ENCODE measurements around the gene PDCL3. TPM values are rescaled to one million over a fixed set of nuclear protein-coding genes. Genes with fewer than 3 reads are reported as not detected.

The PDCL3 gene
- polyA plus RNA-seq, 2 donors, result 22.4 to 35.4 TPM

DNA sequence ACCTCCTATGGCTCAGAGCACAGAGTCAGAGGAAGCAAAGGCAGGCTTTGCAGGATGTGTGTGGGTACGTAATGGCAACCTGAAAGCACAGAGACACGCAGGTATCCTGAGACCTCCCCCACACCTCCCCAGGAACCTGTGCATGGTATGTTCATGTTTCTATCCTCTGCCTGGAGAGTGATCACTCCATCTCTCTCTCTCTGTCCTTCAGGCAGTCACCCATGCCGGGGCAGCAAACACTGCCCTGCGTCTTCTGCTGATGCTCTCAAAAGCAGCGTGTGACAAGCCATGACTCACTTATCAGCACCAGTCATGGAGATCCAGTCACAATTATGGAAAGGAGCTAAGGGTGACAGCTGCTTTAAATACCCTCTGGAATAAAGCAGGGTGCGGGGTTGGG, 52.7 kb downstream of the PDCL3 start:
- H3K27me3 ChIP-seq (ENCODE audit: control insufficient read depth in 1 of 2, insufficient read depth in 2 of 2, low read length in 2 of 2), result no peaks in the 10 kb centered on the region
- H3K9me3 ChIP-seq (ENCODE audit: control insufficient read depth in 2 of 2, insufficient read depth in 1 of 2, low read depth in 1 of 2, low read length in 1 of 2), result peaks cover 0 to under 1% of the 10 kb centered on the region in 2 donors
- H3K4me1 ChIP-seq (ENCODE audit: control insufficient read depth in 2 of 2, insufficient read depth in 2 of 2, low read length in 1 of 2), result peaks cover 0 to 2% of the 10 kb centered on the region in 2 donors
- no peaks in the 10 kb centered on the region for H3K36me3 ChIP-seq (ENCODE audit: control insufficient read depth in 2 of 2, insufficient read depth in 2 of 2, low read length in 1 of 2)
- H3K27ac ChIP-seq (ENCODE audit: low read depth in 2 of 2, low read length in 1 of 2), result no peak overlapping the region
- 78 to 79% methylated on average over 6 of the region's 6 CpGs for WGBS, 2 donors
- H3K4me3 ChIP-seq (ENCODE audit: low read depth in 1 of 2, low read length in 2 of 2), result no peak overlapping the region

DNA sequence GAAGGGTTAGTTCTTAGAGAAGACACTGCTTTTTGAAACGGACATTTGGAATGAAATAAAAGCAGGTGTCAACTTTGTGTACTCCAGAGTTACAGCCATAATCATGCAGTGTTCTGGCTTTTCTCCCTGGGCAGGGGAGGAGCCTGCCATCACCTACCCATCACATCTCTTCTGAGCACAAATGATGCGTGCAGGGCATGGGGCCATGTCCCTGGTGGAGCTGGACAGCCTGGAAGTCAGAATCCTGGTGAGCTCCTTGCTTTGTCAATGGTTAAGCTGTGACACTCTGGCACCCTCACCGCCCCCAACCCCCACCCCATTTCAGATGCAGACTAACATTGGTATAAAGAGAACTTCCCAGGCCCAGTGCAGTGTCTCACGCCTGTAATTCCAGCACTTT, 53.1 kb downstream of the PDCL3 start:
- Histone ChIP-seq H3K4me3 (ENCODE audit: low read depth in 1 of 2, low read length in 2 of 2) (no peak overlapping the region), H3K27me3 (ENCODE audit: control insufficient read depth in 1 of 2, insufficient read depth in 2 of 2, low read length in 2 of 2) (no peaks in the 10 kb centered on the region), H3K4me1 (ENCODE audit: control insufficient read depth in 2 of 2, insufficient read depth in 2 of 2, low read length in 1 of 2) (peaks cover 0 to 2% of the 10 kb centered on the region in 2 donors), H3K27ac (ENCODE audit: low read depth in 2 of 2, low read length in 1 of 2) (no peak overlapping the region), H3K9me3 (ENCODE audit: control insufficient read depth in 2 of 2, insufficient read depth in 1 of 2, low read depth in 1 of 2, low read length in 1 of 2) (peaks cover 0 to 4% of the 10 kb centered on the region in 2 donors), H3K36me3 (ENCODE audit: control insufficient read depth in 2 of 2, insufficient read depth in 2 of 2, low read length in 1 of 2) (no peaks in the 10 kb centered on the region)
- 51 to 60% methylated on average over 4 of the region's 4 CpGs for WGBS, 2 donors

DNA sequence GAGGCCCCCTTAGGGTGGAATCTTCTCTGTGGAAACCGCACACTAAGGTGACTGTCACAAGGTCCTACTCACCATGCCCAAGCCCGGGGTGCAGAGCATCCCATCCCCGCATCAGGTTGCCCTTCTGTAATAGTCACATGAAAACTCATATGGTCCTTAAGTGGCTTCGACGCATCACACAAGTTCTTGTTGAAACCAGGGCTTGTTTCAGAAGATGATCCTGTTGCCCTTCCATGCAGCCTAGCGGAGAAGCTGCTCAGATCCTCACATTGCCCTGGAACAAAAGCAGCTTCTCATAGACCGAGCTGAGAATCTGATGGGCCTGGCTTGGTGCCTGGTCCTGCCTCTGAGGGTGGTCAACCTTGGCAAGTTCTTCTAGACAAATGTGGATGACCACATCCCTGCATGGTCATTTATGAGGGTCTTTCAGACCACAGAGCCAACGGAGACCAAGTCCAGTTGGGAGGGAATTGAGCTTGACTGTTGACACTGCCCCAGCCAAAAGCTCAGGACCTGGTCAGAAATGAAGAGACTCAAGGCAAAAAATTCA, 54.1 kb downstream of the PDCL3 start:
- no peak overlapping the region for H3K4me3 ChIP-seq (ENCODE audit: low read depth in 1 of 2, low read length in 2 of 2)
- H3K4me1 ChIP-seq (ENCODE audit: control insufficient read depth in 2 of 2, insufficient read depth in 2 of 2, low read length in 1 of 2), result no peaks in the 10 kb centered on the region
- no peaks in the 10 kb centered on the region for H3K27me3 ChIP-seq (ENCODE audit: control insufficient read depth in 1 of 2, insufficient read depth in 2 of 2, low read length in 2 of 2)
- H3K9me3 ChIP-seq (ENCODE audit: control insufficient read depth in 2 of 2, insufficient read depth in 1 of 2, low read depth in 1 of 2, low read length in 1 of 2), result peaks cover 0 to 11% of the 10 kb centered on the region in 2 donors
- no peak overlapping the region for H3K27ac ChIP-seq (ENCODE audit: low read depth in 2 of 2, low read length in 1 of 2)
- H3K36me3 ChIP-seq (ENCODE audit: control insufficient read depth in 2 of 2, insufficient read depth in 2 of 2, low read length in 1 of 2), result no peaks in the 10 kb centered on the region
- 90 to 91% methylated on average over 8 of the region's 8 CpGs for WGBS, 2 donors

DNA sequence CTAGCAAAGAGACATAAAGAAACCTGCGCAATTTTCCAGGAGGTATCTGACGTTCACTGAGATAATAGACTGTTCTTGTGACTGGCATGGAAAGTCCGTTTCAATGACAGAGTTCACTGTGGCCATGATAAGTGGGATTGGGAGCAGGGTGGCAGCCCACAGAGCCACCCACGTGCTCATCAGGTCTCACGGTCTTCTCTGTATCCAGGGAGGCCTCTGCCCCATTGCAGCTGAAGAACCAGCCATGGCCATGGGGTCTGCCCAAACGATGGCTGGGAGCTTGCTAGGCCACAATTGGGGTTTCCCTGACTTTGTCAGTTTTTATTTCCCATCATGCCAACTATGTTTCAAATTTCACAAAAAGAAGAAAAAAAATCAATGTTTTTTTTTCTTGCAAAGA, 57.2 kb downstream of the PDCL3 start:
- H3K27me3 ChIP-seq (ENCODE audit: control insufficient read depth in 1 of 2, insufficient read depth in 2 of 2, low read length in 2 of 2), result no peaks in the 10 kb centered on the region
- H3K4me1 ChIP-seq (ENCODE audit: control insufficient read depth in 2 of 2, insufficient read depth in 2 of 2, low read length in 1 of 2), result no peaks in the 10 kb centered on the region
- H3K4me3 ChIP-seq (ENCODE audit: low read depth in 1 of 2, low read length in 2 of 2), result no peak overlapping the region
- peaks cover 0 to 11% of the 10 kb centered on the region in 2 donors for H3K9me3 ChIP-seq (ENCODE audit: control insufficient read depth in 2 of 2, insufficient read depth in 1 of 2, low read depth in 1 of 2, low read length in 1 of 2)
- H3K27ac ChIP-seq (ENCODE audit: low read depth in 2 of 2, low read length in 1 of 2), result no peak overlapping the region
- H3K36me3 ChIP-seq (ENCODE audit: control insufficient read depth in 2 of 2, insufficient read depth in 2 of 2, low read length in 1 of 2), result no peaks in the 10 kb centered on the region
- 82 to 84% methylated on average over 6 of the region's 6 CpGs for WGBS, 2 donors

DNA sequence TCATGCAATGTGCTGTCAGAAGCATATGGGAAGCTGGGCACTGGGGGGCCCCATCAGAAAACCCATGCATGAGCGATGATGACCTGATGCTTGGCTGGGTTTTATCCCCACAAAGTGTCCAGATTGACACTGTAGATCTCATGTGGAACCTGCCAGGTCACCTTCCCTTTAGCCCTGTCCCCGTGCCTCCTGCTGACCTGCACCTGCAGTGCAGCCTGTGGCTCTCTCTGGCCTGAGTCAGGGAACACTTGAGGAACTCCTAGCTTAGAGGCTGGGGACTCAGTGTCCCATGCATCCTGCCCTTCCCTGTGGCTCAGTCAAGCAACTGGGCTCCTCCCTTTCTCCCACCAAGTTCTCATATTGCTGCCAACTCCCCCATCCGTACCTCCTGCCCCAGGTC, 57.7 kb downstream of the PDCL3 start:
- Histone ChIP-seq H3K4me3 (ENCODE audit: low read depth in 1 of 2, low read length in 2 of 2) (no peak overlapping the region), H3K27me3 (ENCODE audit: control insufficient read depth in 1 of 2, insufficient read depth in 2 of 2, low read length in 2 of 2) (no peaks in the 10 kb centered on the region), H3K27ac (ENCODE audit: low read depth in 2 of 2, low read length in 1 of 2) (no peak overlapping the region), H3K36me3 (ENCODE audit: control insufficient read depth in 2 of 2, insufficient read depth in 2 of 2, low read length in 1 of 2) (no peaks in the 10 kb centered on the region), H3K4me1 (ENCODE audit: control insufficient read depth in 2 of 2, insufficient read depth in 2 of 2, low read length in 1 of 2) (no peaks in the 10 kb centered on the region), H3K9me3 (ENCODE audit: control insufficient read depth in 2 of 2, insufficient read depth in 1 of 2, low read depth in 1 of 2, low read length in 1 of 2) (peaks cover 0 to 11% of the 10 kb centered on the region in 2 donors)
- 83 to 87% methylated on average over 3 of the region's 3 CpGs for WGBS, 2 donors

DNA sequence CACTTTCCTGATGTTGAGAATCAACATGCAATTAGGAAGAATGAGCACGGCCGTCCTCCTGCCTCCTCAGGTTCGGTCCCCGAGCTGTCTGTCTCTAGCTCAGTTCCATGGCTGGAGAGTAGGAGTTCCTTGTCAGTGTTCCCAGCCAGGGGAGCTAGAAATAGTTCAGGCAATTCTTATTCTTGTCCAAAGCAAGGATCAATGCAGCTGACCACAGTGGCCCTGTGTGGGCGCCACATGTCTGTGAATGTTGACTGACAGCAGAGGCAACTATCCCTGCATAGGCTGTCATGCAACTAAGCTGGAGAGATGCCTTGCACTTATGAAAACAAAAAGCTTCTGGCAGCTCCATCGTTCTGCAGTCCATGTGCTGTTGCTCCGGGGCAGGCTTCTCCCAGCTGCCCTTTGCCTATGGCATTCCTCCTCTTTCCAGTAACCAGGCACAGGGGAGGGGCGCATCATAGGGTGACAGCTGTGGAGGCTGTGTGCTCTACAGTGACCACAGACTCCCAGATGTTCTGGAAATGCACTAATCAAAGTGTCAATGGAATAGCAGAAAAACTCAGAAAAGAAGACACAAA, 58.7 kb downstream of the PDCL3 start:
- H3K27me3 ChIP-seq (ENCODE audit: control insufficient read depth in 1 of 2, insufficient read depth in 2 of 2, low read length in 2 of 2), result no peaks in the 10 kb centered on the region

DNA sequence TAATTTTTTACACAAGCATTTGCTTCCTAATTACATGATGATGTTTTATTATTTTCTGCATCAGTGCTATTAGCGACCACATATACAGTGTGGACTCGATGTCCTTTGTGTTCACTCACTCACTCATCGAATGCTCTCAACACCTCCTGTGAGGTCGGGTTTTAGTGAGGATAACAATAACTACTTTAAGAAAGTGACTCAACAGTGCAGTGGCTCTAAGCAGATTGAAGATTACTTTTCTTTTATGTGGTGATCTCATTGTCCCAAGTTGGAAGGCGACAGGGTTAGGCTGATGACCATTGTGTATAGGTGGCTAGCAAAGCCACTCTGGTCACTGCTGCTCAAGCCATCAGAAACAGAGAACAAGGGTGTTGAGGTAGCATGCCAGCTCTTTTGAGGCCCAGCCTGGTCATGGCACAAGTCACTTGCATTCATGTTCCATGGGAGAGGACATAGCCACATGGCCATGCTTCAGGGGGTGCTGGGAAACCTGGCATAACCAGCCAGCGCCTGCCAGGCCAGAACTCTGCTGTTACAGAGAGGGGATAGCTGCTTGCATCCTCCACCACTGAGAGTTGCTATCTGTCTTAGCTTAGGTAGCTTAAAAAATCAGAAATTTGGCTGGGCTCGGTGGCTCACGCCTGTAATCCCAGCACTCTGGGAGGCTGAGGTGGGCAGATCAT, 60.4 kb downstream of the PDCL3 start:
- 71 to 83% methylated on average over 8 of the region's 8 CpGs for WGBS, 2 donors
- no peaks in the 10 kb centered on the region for H3K4me1 ChIP-seq (ENCODE audit: control insufficient read depth in 2 of 2, insufficient read depth in 2 of 2, low read length in 1 of 2)

More for the DNA sequence above, 58.7 kb downstream of the PDCL3 start:
- Histone ChIP-seq H3K36me3 (ENCODE audit: control insufficient read depth in 2 of 2, insufficient read depth in 2 of 2, low read length in 1 of 2) (no peaks in the 10 kb centered on the region), H3K9me3 (ENCODE audit: control insufficient read depth in 2 of 2, insufficient read depth in 1 of 2, low read depth in 1 of 2, low read length in 1 of 2) (peaks cover 0 to 11% of the 10 kb centered on the region in 2 donors), H3K27ac (ENCODE audit: low read depth in 2 of 2, low read length in 1 of 2) (no peak overlapping the region), H3K4me3 (ENCODE audit: low read depth in 1 of 2, low read length in 2 of 2) (no peak overlapping the region), H3K4me1 (ENCODE audit: control insufficient read depth in 2 of 2, insufficient read depth in 2 of 2, low read length in 1 of 2) (no peaks in the 10 kb centered on the region)
- 89 to 94% methylated on average over 8 of the region's 8 CpGs for WGBS, 2 donors

DNA sequence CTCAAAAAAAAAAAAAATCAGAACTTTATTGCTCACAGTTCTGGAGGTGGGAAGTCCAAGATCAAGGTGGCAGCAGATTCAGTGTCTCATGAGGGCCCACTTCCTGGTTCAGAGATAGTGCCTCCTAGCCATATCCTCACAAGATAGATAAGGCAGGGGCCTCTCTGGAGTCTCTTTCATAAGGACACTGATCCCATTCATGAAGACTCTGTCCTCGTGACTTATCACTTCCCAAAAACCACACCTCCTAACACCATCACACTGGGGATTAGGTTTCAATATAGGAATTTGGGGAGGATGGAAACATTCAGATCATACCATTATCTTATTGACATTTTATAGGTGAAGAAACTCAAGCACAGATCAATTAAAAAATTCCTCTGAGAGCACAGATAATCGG, 61.1 kb downstream of the PDCL3 start:
- Histone ChIP-seq H3K9me3 (ENCODE audit: control insufficient read depth in 2 of 2, insufficient read depth in 1 of 2, low read depth in 1 of 2, low read length in 1 of 2) (peaks cover 0 to 11% of the 10 kb centered on the region in 2 donors), H3K4me3 (ENCODE audit: low read depth in 1 of 2, low read length in 2 of 2) (no peak overlapping the region), H3K4me1 (ENCODE audit: control insufficient read depth in 2 of 2, insufficient read depth in 2 of 2, low read length in 1 of 2) (no peaks in the 10 kb centered on the region), H3K36me3 (ENCODE audit: control insufficient read depth in 2 of 2, insufficient read depth in 2 of 2, low read length in 1 of 2) (no peaks in the 10 kb centered on the region), H3K27me3 (ENCODE audit: control insufficient read depth in 1 of 2, insufficient read depth in 2 of 2, low read length in 2 of 2) (no peaks in the 10 kb centered on the region), H3K27ac (ENCODE audit: low read depth in 2 of 2, low read length in 1 of 2) (no peak overlapping the region)
- WGBS, 2 donors, result 66 to 83% methylated on average over 2 of the region's 2 CpGs

More for the DNA sequence above, 60.4 kb downstream of the PDCL3 start:
- Histone ChIP-seq H3K9me3 (ENCODE audit: control insufficient read depth in 2 of 2, insufficient read depth in 1 of 2, low read depth in 1 of 2, low read length in 1 of 2) (peaks cover 0 to 11% of the 10 kb centered on the region in 2 donors), H3K27me3 (ENCODE audit: control insufficient read depth in 1 of 2, insufficient read depth in 2 of 2, low read length in 2 of 2) (no peaks in the 10 kb centered on the region), H3K36me3 (ENCODE audit: control insufficient read depth in 2 of 2, insufficient read depth in 2 of 2, low read length in 1 of 2) (no peaks in the 10 kb centered on the region), H3K4me3 (ENCODE audit: low read depth in 1 of 2, low read length in 2 of 2) (no peak overlapping the region), H3K27ac (ENCODE audit: low read depth in 2 of 2, low read length in 1 of 2) (no peak overlapping the region)

DNA sequence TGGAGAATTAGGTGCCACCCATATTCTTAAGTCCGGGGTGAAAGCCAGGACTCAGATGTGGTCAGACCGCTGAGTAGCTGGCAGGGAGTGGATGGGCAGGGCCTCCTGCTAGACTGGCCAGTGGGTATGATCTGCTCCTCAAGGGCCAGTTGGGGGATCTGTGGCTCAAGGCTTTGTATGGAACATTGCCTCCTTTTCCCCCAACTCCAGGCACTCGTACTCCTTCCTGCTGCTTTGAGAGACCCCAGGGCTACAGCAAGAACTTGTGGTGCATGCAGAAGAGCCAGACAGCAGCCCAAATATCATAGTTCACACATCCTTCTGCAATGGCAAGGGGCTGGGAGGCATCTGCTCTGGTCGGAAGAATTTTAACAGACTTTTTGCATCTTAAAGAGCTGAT, 61.7 kb downstream of the PDCL3 start:
- WGBS, 2 donors, result 81 to 85% methylated on average over 4 of the region's 4 CpGs
- no peaks in the 10 kb centered on the region for H3K36me3 ChIP-seq (ENCODE audit: control insufficient read depth in 2 of 2, insufficient read depth in 2 of 2, low read length in 1 of 2)
- no peaks in the 10 kb centered on the region for H3K27me3 ChIP-seq (ENCODE audit: control insufficient read depth in 1 of 2, insufficient read depth in 2 of 2, low read length in 2 of 2)
- no peak overlapping the region for H3K27ac ChIP-seq (ENCODE audit: low read depth in 2 of 2, low read length in 1 of 2)
- H3K4me1 ChIP-seq (ENCODE audit: control insufficient read depth in 2 of 2, insufficient read depth in 2 of 2, low read length in 1 of 2), result no peaks in the 10 kb centered on the region
- no peak overlapping the region for H3K4me3 ChIP-seq (ENCODE audit: low read depth in 1 of 2, low read length in 2 of 2)
- peaks cover 0 to 11% of the 10 kb centered on the region in 2 donors for H3K9me3 ChIP-seq (ENCODE audit: control insufficient read depth in 2 of 2, insufficient read depth in 1 of 2, low read depth in 1 of 2, low read length in 1 of 2)

Measured in esophagus (tissue), 2 donors.